HepG2 (cell line): ENCODE measurements around the gene LTB4R2. TPM values are rescaled to one million over a fixed set of nuclear protein-coding genes. Genes with fewer than 3 reads are reported as not detected.
A peak's percentile ranks its signal among the peaks of the same experiment; 100 is the strongest.

Experiments used
- ATAD3A ChIP-seq: sonication (generic); formaldehyde crosslinking; IDR thresholded peaks from 2 replicates; pipeline ENCODE4 v1.4.0; 2020; ENCODE audit warnings: missing genetic modification reagents
- CTCF ChIP-seq: sonication (generic); formaldehyde crosslinking; IDR thresholded peaks from 2 replicates; pipeline ENCODE4 v1.5.0; 2020; ENCODE audit warnings: mild to moderate bottlenecking, missing genetic modification reagents, moderate library complexity
- FOXK2 ChIP-seq: fragments of 450-650 bp; IDR thresholded peaks from 2 replicates; pipeline ENCODE4 v1.6.1; 2016
- KLF16 ChIP-seq, 2 experiments: sonication (generic) in 1 of 2; formaldehyde crosslinking in 1 of 2; IDR thresholded peaks; 2 replicates each; pipeline versions ENCODE4 v1.6.1 to v1.8.0; 2016 to 2023; ENCODE audit warnings: missing genetic modification reagents in 2 of 2, missing compliant biosample characterization in 1 of 2
- KLF6 ChIP-seq: IDR thresholded peaks from 2 replicates; pipeline ENCODE4 v1.8.0; 2016; ENCODE audit warnings: missing biosample characterization, missing genetic modification reagents
- MBD4 ChIP-seq: IDR thresholded peaks from 2 replicates; pipeline ENCODE4 v1.6.1; 2012; ENCODE audit warnings: low read length, inconsistent platforms, borderline replicate concordance
- NCOA2 ChIP-seq: sonication (generic); formaldehyde crosslinking; IDR thresholded peaks from 2 replicates; pipeline ENCODE4 v1.8.0; 2022; ENCODE audit warnings: inconsistent platforms
- NFAT5 ChIP-seq: sonication (generic); formaldehyde crosslinking; IDR thresholded peaks from 2 replicates; pipeline ENCODE4 v1.4.0; 2020; ENCODE audit warnings: missing genetic modification reagents
- RXRB ChIP-seq: IDR thresholded peaks from 2 replicates; pipeline ENCODE4 v1.6.1; 2016; ENCODE audit warnings: borderline replicate concordance, missing genetic modification reagents, missing compliant biosample characterization
- SIX1 ChIP-seq: sonication (generic); formaldehyde crosslinking; IDR thresholded peaks from 2 replicates; pipeline ENCODE4 v1.4.0; 2020; ENCODE audit warnings: missing genetic modification reagents, borderline replicate concordance
- SMARCC2 ChIP-seq: fragments of 450-650 bp; IDR thresholded peaks from 2 replicates; pipeline ENCODE4 v1.6.1; 2017; ENCODE audit warnings: antibody characterized with exemption, mild to moderate bottlenecking
- TBL1XR1 ChIP-seq: fragments of 150-350 bp; IDR thresholded peaks from 2 replicates; pipeline ENCODE4 v1.6.1; 2014; ENCODE audit warnings: borderline replicate concordance, low read length; ENCODE audit not compliant: partially characterized antibody
- TBX2 ChIP-seq: sonication (generic); formaldehyde crosslinking; IDR thresholded peaks from 2 replicates; pipeline ENCODE4 v1.5.0; 2020; ENCODE audit warnings: missing genetic modification reagents, mild to moderate bottlenecking, borderline replicate concordance
- WIZ ChIP-seq: sonication (generic); formaldehyde crosslinking; IDR thresholded peaks from 2 replicates; pipeline ENCODE4 v1.5.1; 2020; ENCODE audit warnings: mild to moderate bottlenecking, missing genetic modification reagents
- ZBTB34 ChIP-seq: sonication (generic); formaldehyde crosslinking; IDR thresholded peaks from 2 replicates; pipeline ENCODE4 v1.8.0; 2022; ENCODE audit warnings: mild to moderate bottlenecking, missing genetic modification reagents
- ZBTB8A ChIP-seq: sonication (generic); formaldehyde crosslinking; IDR thresholded peaks from 2 replicates; pipeline ENCODE4 v1.4.0; 2020; ENCODE audit warnings: mild to moderate bottlenecking, low read depth, missing genetic modification reagents, borderline replicate concordance
- ZNF75D ChIP-seq: sonication (generic); formaldehyde crosslinking; IDR thresholded peaks from 2 replicates; pipeline ENCODE4 v1.8.1; 2023; ENCODE audit warnings: missing genetic modification reagents, mild to moderate bottlenecking, borderline replicate concordance
- ZXDC ChIP-seq: sonication (generic); formaldehyde crosslinking; IDR thresholded peaks from 2 replicates; pipeline ENCODE4 v1.5.0; 2020; ENCODE audit warnings: mild to moderate bottlenecking, missing genetic modification reagents
- polyA plus RNA-seq, 8 experiments: library from polyadenylated mRNA; depleted of rRNA in 3 of 8; stranded (reverse) in 7 of 8; unstranded in 1 of 8; fragments of >200 nt; fragmentation: Illumina TruSeq in 4 of 8; extraction: Trizol in 4 of 8; gene quantifications; 2 replicates each; pipeline versions ENCODE4 v1.2.1 to v1.2.3, GENCODE V29; 2011 to 2016; ENCODE audit warnings: low read depth in 4 of 8, missing spikeins in 1 of 8, mixed read lengths in 1 of 8; ENCODE audit not compliant: insufficient read depth in 1 of 8
- total RNA-seq, 5 experiments: library from RNA; depleted of rRNA; stranded (reverse); fragments of >200 nt; fragmentation: Illumina TruSeq; extraction: Trizol; gene quantifications; 2 replicates each; pipeline ENCODE4 v1.2.3, GENCODE V29; 2016; ENCODE audit warnings: low read depth in 1 of 5

The LTB4R2 gene
- total and polyA plus RNA-seq, 2 of the 13 experiments (the other 11 are each of a cell fraction or from before 2014, with no cell fraction given), result 3.9 to 6.9 TPM

- TF ChIP-seq NFAT5 (CRISPR knock-in tag), result peak; percentile 99
- TF ChIP-seq ATAD3A (CRISPR knock-in tag), result peak; percentile 6
- peak; percentile 85 for TF ChIP-seq WIZ (CRISPR knock-in tag)
- no peak for TF ChIP-seq SMARCC2
- TF ChIP-seq KLF16 (CRISPR knock-in tag; IDR thresholded peaks at IDR 0.05), result peak in 1 of 2 experiments; percentile 95; a peak in 2 of 4 replicates
- peak; percentile 88 for TF ChIP-seq CTCF (CRISPR knock-in tag)
- TF ChIP-seq FOXK2, result no peak
- TF ChIP-seq ZXDC (CRISPR knock-in tag), result peak; percentile 97
- peak; percentile 85 for TF ChIP-seq RXRB
- TF ChIP-seq ZBTB8A, result peak; percentile 82; the same call in 1 of the 2 replicates
- TF ChIP-seq NCOA2 (CRISPR knock-in tag), result peak; percentile 59; the same call in 1 of the 2 replicates
- TF ChIP-seq ZNF75D (CRISPR knock-in tag), result no peak
- peak; percentile 98 for TF ChIP-seq ZBTB34 (CRISPR knock-in tag)
- TF ChIP-seq TBX2 (CRISPR knock-in tag), result peak; percentile 89
- TF ChIP-seq MBD4, result no peak
- peak; percentile 99 for TF ChIP-seq KLF6
- no peak for TF ChIP-seq SIX1
- peak; percentile 27 for TF ChIP-seq TBL1XR1
These were observed 6.1 kb downstream of the LTB4R2 start (continued) for GRCh38 chr14:24315807-24316596.
